KMS-11 (cell line): ENCODE results near the gene ZP1.

Experiments used
- H2AFZ ChIP-seq: fragments of 200-600 bp; sonication (generic); 2 replicates; pipeline ENCODE4 v1.6.1; 2016; ENCODE audit warnings: antibody characterized with exemption, mixed run types, low read depth
- H3K27ac ChIP-seq: fragments of 200-600 bp; sonication (generic); 2 replicates; pipeline ENCODE4 v1.6.1; 2016; ENCODE audit warnings: mild to moderate bottlenecking, mixed run types
- H3K27me3 ChIP-seq: fragments of 200-600 bp; sonication (generic); 2 replicates; pipeline ENCODE4 v1.6.1; 2017; ENCODE audit warnings: mild to moderate bottlenecking, low read depth, mixed run types, moderate library complexity; ENCODE audit not compliant: insufficient read depth
- H3K36me3 ChIP-seq: fragments of 200-600 bp; sonication (generic); 2 replicates; pipeline ENCODE4 v1.6.1; 2017; ENCODE audit warnings: mild to moderate bottlenecking, mixed run types; ENCODE audit not compliant: insufficient read depth
- H3K4me1 ChIP-seq: fragments of 200-600 bp; sonication (generic); 2 replicates; pipeline ENCODE4 v1.6.1; 2016; ENCODE audit warnings: mild to moderate bottlenecking, low read depth, mixed run types; ENCODE audit not compliant: poor library complexity, severe bottlenecking
- H3K4me2 ChIP-seq: fragments of 200-600 bp; sonication (generic); 2 replicates; pipeline ENCODE4 v1.7.0; 2016; ENCODE audit warnings: mild to moderate bottlenecking, mixed run types
- H3K4me3 ChIP-seq: fragments of 200-600 bp; sonication (generic); IDR thresholded peaks from 2 replicates; pipeline ENCODE4 v1.6.1; 2017; ENCODE audit warnings: low read depth, low read length, mixed read lengths; ENCODE audit not compliant: insufficient read depth
- H3K79me2 ChIP-seq: fragments of 200-600 bp; sonication (generic); 2 replicates; pipeline ENCODE4 v1.6.1; 2016; ENCODE audit warnings: low read depth, mixed run types; ENCODE audit not compliant: insufficient read depth
- H3K9ac ChIP-seq: fragments of 200-600 bp; sonication (generic); 2 replicates; pipeline ENCODE4 v1.6.1; 2016; ENCODE audit warnings: mild to moderate bottlenecking, mixed run types
- H4K20me1 ChIP-seq: fragments of 200-600 bp; sonication (generic); 2 replicates; pipeline ENCODE4 v1.6.1; 2016; ENCODE audit warnings: mild to moderate bottlenecking, mixed run types; ENCODE audit not compliant: insufficient read depth
- CTCF ChIP-seq: fragments of 200-600 bp; sonication (generic); conservative IDR thresholded peaks from 2 replicates; pipeline ENCODE4 v1.6.1; 2017; ENCODE audit warnings: low read depth, mild to moderate bottlenecking, antibody characterized with exemption, low read length, moderate library complexity, mixed read lengths

Gene ZP1

DNA sequence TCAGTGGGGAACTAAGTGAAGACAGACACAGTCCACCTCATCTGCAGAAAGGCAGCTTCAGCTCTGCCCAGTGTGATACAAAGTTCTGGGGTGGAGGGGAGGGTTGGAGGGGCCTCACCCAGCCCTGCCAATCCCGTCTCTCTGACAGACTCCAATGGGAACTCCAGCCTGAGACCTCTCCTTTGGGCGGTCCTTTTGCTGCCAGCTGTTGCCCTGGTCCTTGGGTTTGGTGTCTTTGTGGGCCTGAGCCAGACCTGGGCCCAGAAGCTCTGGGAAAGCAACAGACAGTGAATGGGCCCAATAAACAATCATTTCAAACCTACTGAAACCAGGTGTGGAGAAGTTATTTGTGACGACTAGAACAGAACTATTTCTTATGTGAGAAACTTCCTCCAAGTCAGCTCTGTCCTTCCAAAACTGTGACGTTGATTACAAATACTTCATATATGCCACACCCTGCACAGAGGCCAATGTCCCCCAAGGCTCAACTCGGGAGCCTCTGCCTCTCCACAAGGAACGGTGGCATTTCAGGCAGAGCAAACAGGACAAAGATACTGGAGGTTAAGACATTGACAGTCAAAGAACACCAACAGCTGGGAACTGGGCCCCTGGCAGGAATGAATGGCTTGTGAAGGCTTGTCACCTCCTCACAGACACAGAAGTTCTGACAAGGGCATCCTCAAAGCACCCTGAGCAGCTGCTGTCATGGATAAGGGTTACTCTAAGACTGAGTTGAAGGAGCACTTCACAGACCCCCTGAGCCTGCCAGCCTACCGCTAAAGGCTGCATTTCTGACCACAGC lies 8.2 kb downstream of the ZP1 start:
- Histone ChIP-seq H2AFZ (no peak overlapping the region), H3K4me3 (no peak overlapping the region), H3K36me3 (no peaks in the 10 kb centered on the region), H4K20me1 (no peaks in the 10 kb centered on the region), H3K27ac (no peak overlapping the region), H3K4me1 (peaks cover 27% of the 10 kb centered on the region), H3K4me2 (no peak overlapping the region), H3K79me2 (no peaks in the 10 kb centered on the region), H3K9ac (no peak overlapping the region), H3K27me3 (no peaks in the 10 kb centered on the region)
- no peak for TF ChIP-seq CTCF

- Histone ChIP-seq H3K36me3 (no peaks in the 10 kb centered on the region), H2AFZ (no peak overlapping the region), H3K79me2 (no peaks in the 10 kb centered on the region), H3K4me2 (no peak overlapping the region), H3K27ac (no peak overlapping the region), H3K27me3 (no peaks in the 10 kb centered on the region), H3K4me3 (no peak overlapping the region), H4K20me1 (no peaks in the 10 kb centered on the region), H3K9ac (no peak overlapping the region), H3K4me1 (peaks cover 21% of the 10 kb centered on the region)
- TF ChIP-seq CTCF, result no peak
These were observed 8.8 kb downstream of the ZP1 start for GRCh38 chr11:60876168-60876485.

- TF ChIP-seq CTCF, result no peak
- Histone ChIP-seq H3K4me1 (no peaks in the 10 kb centered on the region), H3K9ac (no peak overlapping the region), H3K36me3 (no peaks in the 10 kb centered on the region), H4K20me1 (no peaks in the 10 kb centered on the region), H3K4me3 (no peak overlapping the region), H3K4me2 (no peak overlapping the region), H3K79me2 (no peaks in the 10 kb centered on the region), H3K27me3 (no peaks in the 10 kb centered on the region), H2AFZ (no peak overlapping the region), H3K27ac (no peak overlapping the region)
These were observed 11.1 kb downstream of the ZP1 start for GRCh38 chr11:60878245-60879101.

DNA sequence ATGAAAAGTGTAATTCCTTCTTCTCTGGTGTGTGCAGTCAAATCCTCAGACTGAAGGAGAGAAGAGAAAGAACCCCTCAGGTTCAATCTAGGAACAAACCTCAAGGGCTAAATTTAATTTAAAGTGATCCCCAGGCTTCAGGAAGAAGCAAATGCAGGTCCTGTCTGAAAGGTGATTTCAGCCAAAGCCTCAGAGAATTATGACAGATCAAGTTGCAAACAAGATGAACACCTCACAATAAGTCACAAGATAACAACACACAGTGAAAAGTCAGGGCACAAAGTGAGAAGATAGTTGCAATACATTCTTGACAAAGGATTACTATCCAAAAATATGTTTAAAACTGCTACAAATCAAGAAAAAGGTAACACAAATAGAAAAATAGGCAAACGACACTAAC lies 11.8 kb downstream of the ZP1 start:
- no peaks in the 10 kb centered on the region for H3K36me3 ChIP-seq
- H3K9ac ChIP-seq, result no peak overlapping the region
- no peaks in the 10 kb centered on the region for H3K4me1 ChIP-seq
- no peak overlapping the region for H3K4me2 ChIP-seq
- TF ChIP-seq CTCF, result no peak
- H3K27ac ChIP-seq, result no peak overlapping the region
- H3K4me3 ChIP-seq, result no peak overlapping the region
- no peaks in the 10 kb centered on the region for H3K79me2 ChIP-seq
- H2AFZ ChIP-seq, result no peak overlapping the region
- no peaks in the 10 kb centered on the region for H3K27me3 ChIP-seq
- H4K20me1 ChIP-seq, result no peaks in the 10 kb centered on the region
